A673 (cell line): ENCODE results near the gene SLC26A11. TPM values are rescaled to one million over a fixed set of nuclear protein-coding genes. Genes with fewer than 3 reads are reported as not detected.

Source experiments
- BruUV-seq: library from RNA; stranded (reverse); fragments of 400-500 nt; replicated peaks from 2 replicates; lab custom pipeline; 2021; lab: Mats Ljungman, UMichigan
- CTCF ChIA-PET: fragments of 300-600 bp; sonication (Branson Sonifier 250); formaldehyde crosslinking; loops from one replicate; lab custom pipeline; 2022; ENCODE audit warnings: antibody characterized with exemption; lab: Charles Lee
- POLR2A ChIA-PET: fragments of 300-600 bp; sonication (Branson Sonifier 250); formaldehyde crosslinking; loops from one replicate; lab custom pipeline; 2022; ENCODE audit warnings: antibody characterized with exemption; ENCODE audit not compliant: low non-redundant PET; lab: Charles Lee
- DNase-seq: peaks from one replicate; pipeline ENCODE4 v3.0.0-alpha.2; 2015; ENCODE audit warnings: low spot score
- H3K27ac ChIP-seq: fragments of 200-600 bp; sonication (generic); 2 replicates; pipeline ENCODE4 v1.5.1; 2016; ENCODE audit warnings: mixed run types, low read depth, mild to moderate bottlenecking, mixed read lengths, antibody characterized with exemption, low read length; ENCODE audit not compliant: poor library complexity, severe bottlenecking
- H3K27me3 ChIP-seq: fragments of 200-600 bp; sonication (generic); replicated peaks from 2 replicates; pipeline ENCODE4 v1.6.1; 2017; ENCODE audit warnings: mixed run types, low read depth, mild to moderate bottlenecking, mixed read lengths, antibody characterized with exemption, low read length; ENCODE audit not compliant: insufficient read depth, poor library complexity
- H3K36me3 ChIP-seq: fragments of 200-600 bp; sonication (generic); 2 replicates; pipeline ENCODE4 v1.6.1; 2016; ENCODE audit warnings: mixed run types, mild to moderate bottlenecking, mixed read lengths, antibody characterized with exemption, low read length; ENCODE audit not compliant: insufficient read depth, poor library complexity, severe bottlenecking
- H3K4me1 ChIP-seq: fragments of 200-600 bp; sonication (generic); 2 replicates; pipeline ENCODE4 v1.6.1; 2017; ENCODE audit warnings: mixed run types, mild to moderate bottlenecking, mixed read lengths, antibody characterized with exemption, low read length; ENCODE audit not compliant: insufficient read depth, poor library complexity, severe bottlenecking
- H3K4me3 ChIP-seq: fragments of 200-600 bp; sonication (generic); 2 replicates; pipeline ENCODE4 v1.5.1; 2016; ENCODE audit warnings: low read depth, mixed run types, mild to moderate bottlenecking, mixed read lengths, low read length; ENCODE audit not compliant: poor library complexity, severe bottlenecking
- H3K9me3 ChIP-seq: fragments of 200-600 bp; sonication (generic); 2 replicates; pipeline ENCODE4 v1.6.1; 2016; ENCODE audit warnings: mixed run types, low read depth, mild to moderate bottlenecking, mixed read lengths, antibody characterized with exemption, low read length; ENCODE audit not compliant: poor library complexity, severe bottlenecking
- EZH2 ChIP-seq: fragments of 200-600 bp; sonication (generic); IDR thresholded peaks from 2 replicates; pipeline ENCODE4 v1.6.1; 2017; ENCODE audit warnings: borderline replicate concordance, low read depth, mild to moderate bottlenecking, mixed read lengths, antibody characterized with exemption, low read length; ENCODE audit not compliant: poor library complexity, severe bottlenecking
- intact Hi-C: fragments of 100-400 bp; cut with micrococcal nuclease; formaldehyde crosslinking; loops from one replicate; pipeline ENCODE4 v1.10.0; 2022; ENCODE audit not compliant: unreplicated experiment
- total RNA-seq: library from RNA; stranded (reverse); gene quantifications from 2 replicates; pipeline ENCODE4 v1.2.3, GENCODE V29; 2021
- TF ChIP-seq, protein P1 (sequence below): fragments of 300-800, 200-600 bp; sonication (generic); conservative IDR thresholded peaks from 2 replicates; pipeline ENCODE4 v1.5.1; 2017; ENCODE audit warnings: low read depth, mild to moderate bottlenecking, antibody characterized with exemption, low read length, moderate library complexity, mixed read lengths

SLC26A11 gene
- total RNA-seq, 1 experiment from 2014 or later, result 23.5 TPM

DNA sequence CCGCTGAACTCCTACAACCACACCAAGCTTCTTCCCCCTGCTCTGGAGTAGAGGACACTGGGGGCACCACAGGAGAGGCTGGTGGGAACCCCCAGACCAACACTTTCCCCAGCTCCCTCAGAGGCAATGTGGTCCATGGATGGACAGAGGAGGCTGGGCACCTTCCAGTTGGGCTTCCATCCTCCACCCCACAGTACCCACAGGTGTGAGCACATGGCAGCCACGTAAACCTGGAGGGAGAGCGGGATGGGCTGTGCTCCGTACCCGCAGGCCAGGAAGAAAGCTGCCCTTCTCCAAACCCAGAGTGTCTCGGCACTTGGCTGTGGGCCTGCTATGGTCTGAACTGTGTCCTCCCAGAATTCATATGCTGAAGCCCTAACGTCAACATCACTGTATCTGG is 1.8 kb upstream of the SLC26A11 start:
- H3K4me3 ChIP-seq, result no peak overlapping the region
- intact Hi-C loops, result no loop called here
- no peak for TF ChIP-seq EZH2
- TF ChIP-seq, protein P1, sequence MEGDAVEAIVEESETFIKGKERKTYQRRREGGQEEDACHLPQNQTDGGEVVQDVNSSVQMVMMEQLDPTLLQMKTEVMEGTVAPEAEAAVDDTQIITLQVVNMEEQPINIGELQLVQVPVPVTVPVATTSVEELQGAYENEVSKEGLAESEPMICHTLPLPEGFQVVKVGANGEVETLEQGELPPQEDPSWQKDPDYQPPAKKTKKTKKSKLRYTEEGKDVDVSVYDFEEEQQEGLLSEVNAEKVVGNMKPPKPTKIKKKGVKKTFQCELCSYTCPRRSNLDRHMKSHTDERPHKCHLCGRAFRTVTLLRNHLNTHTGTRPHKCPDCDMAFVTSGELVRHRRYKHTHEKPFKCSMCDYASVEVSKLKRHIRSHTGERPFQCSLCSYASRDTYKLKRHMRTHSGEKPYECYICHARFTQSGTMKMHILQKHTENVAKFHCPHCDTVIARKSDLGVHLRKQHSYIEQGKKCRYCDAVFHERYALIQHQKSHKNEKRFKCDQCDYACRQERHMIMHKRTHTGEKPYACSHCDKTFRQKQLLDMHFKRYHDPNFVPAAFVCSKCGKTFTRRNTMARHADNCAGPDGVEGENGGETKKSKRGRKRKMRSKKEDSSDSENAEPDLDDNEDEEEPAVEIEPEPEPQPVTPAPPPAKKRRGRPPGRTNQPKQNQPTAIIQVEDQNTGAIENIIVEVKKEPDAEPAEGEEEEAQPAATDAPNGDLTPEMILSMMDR, result no peak
- CTCF ChIA-PET, result no interaction called here
- H3K27ac ChIP-seq, result no peak overlapping the region
- DNase-seq, result no peak
- BruUV-seq, result no TSS peak
- no peaks in the 10 kb centered on the region for H3K9me3 ChIP-seq
- POLR2A ChIA-PET, result no interaction called here
- H3K27me3 ChIP-seq, result no peaks in the 10 kb centered on the region
- no peaks in the 10 kb centered on the region for H3K36me3 ChIP-seq
- peaks cover 9% of the 10 kb centered on the region for H3K4me1 ChIP-seq

DNA sequence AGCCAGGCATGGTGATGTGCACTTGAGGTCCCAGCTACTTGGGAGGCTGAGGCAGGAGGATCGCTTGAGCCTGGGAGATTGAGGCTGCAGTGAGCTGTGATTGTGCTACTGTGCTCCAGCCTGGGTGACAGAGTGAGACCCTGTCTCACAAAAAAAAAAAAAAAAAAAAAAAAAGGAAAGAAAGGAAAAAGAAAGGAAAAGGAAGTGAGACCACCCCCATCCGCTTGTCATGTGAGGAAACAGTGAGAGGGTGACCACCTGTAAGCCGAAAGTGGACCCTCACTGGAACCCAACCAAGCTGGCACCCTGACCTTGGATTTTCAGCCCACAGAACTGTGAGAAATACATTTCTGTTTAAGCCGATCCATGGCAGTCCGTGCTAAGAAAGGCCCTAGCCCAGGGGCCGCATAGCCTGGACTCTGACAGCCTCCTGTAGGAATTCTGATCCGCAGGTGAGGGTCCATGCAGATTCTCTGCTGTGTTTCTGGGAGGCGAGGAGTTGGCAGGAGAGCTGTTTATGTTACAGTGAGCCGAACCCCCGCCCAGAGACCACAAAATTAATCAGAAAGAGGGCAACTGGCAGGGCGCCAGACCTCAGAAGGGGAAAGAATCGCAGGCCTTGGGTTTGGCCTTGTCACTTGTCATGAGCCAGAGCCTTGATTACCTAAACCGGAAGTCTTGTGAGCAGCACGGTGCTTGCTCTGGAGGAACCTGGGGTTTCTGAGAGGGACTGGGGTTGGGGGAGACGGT is 1.0 kb upstream of the SLC26A11 start:
- Histone ChIP-seq H3K27me3 (no peaks in the 10 kb centered on the region), H3K27ac (peak overlapping the region; percentile 72), H3K4me1 (peaks cover 9% of the 10 kb centered on the region), H3K4me3 (peak overlapping the region; percentile 61), H3K9me3 (no peaks in the 10 kb centered on the region), H3K36me3 (no peaks in the 10 kb centered on the region)
- POLR2A ChIA-PET, result no interaction called here
- TF ChIP-seq, protein P1, result no peak
- no peak for TF ChIP-seq EZH2
- peak; percentile 71 for DNase-seq
- TSS peak; percentile 42 for BruUV-seq
- CTCF ChIA-PET, result interaction anchor here (0.7 kb wide), 1 partner anchor 249 kb away, joined by 6 read pairs; no protein-coding TSS in a partner anchor
- intact Hi-C loops, result no loop called here

DNA sequence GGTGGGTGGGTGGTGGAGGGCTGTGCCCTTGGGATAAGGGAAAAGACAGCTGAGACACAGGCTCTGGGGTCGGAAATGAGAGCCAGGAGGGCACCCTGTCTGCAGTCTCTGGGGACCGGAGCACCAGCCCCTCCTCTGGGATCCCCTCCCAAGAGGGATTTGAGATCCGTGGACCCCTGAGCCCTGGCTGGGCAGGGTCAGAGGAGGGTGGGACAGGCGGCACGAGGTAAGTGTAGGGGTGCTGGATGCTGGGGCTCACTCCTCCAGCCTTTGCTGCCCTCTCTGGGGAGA is 519 bp upstream of the SLC26A11 start:
- TF ChIP-seq EZH2, result no peak
- TF ChIP-seq, protein P1, result no peak
- no peaks in the 10 kb centered on the region for H3K27me3 ChIP-seq
- BruUV-seq, result no TSS peak
- intact Hi-C loops, result no loop called here
- POLR2A ChIA-PET, result no interaction called here
- H3K4me3 ChIP-seq, result peak overlapping the region; percentile 61
- H3K4me1 ChIP-seq, result peaks cover 9% of the 10 kb centered on the region
- CTCF ChIA-PET, result interaction anchor here (0.7 to 0.8 kb wide), 2 partner anchors 250 to 1020 kb away, joined by 4 to 6 read pairs; partner anchors contain the start of gene NDUFAF8
- no peak for DNase-seq
- no peaks in the 10 kb centered on the region for H3K36me3 ChIP-seq
- H3K9me3 ChIP-seq, result no peaks in the 10 kb centered on the region
- H3K27ac ChIP-seq, result peak overlapping the region; percentile 72
